Activated CD4-positive, CD25-positive, alpha-beta regulatory T cell treated with anti-CD3 and anti-CD28 coated beads, Interleukin-2, amount 50 U/mL, for 72 hours (primary cell): Measurements from ENCODE around the gene GYS1.
"Not testable (repeated sequence)": the region's sequence is repeated elsewhere in the genome, so short reads cannot be mapped to it uniquely, and the experiment has no call there.

Source experiments
- DNase-seq: peaks from one replicate; pipeline ENCODE4 v3.0.0; 2021

The GYS1 gene

GRCh38 chr19:48993175-48994034 is at the start of gene GYS1, which contains the start of gene RUVBL2:
TSS of gene GYS1 (minus strand) at chr19:48993309. CDS start at chr19:48993112, 197 bp downstream.
TSS of gene RUVBL2 (plus strand) at chr19:48993887. CDS start at chr19:48993912, 25 bp downstream.
- DNase-seq = peak; percentile 99

- not testable (repeated sequence) for DNase-seq
Measured at GRCh38 chr19:49042666-49043065, 49.6 kb upstream of the GYS1 start.

GRCh38 chr19:49042177-49042576 is 49.1 kb upstream of the GYS1 start:
- DNase-seq = no peak

GRCh38 chr19:49039736-49040135 is 46.6 kb upstream of the GYS1 start:
- not testable (repeated sequence) for DNase-seq

- not testable (repeated sequence) for DNase-seq
Measured at GRCh38 chr19:49038557-49039276, 45.6 kb upstream of the GYS1 start.

GRCh38 chr19:49038111-49038510 is 45.0 kb upstream of the GYS1 start:
- DNase-seq = not testable (repeated sequence)

- peak; percentile 69 for DNase-seq
Measured at GRCh38 chr19:49036815-49037214, 43.7 kb upstream of the GYS1 start, which contains the start of gene CGB1. TSS of gene CGB1 (minus strand) at chr19:49036895. CDS start at chr19:49036711, 184 bp downstream.

- peak; percentile 76 for DNase-seq
Measured at GRCh38 chr19:49031642-49032301, 38.7 kb upstream of the GYS1 start, which contains the start of gene CGB2. TSS of gene CGB2 (plus strand) at chr19:49031890. CDS start at chr19:49032096, 206 bp downstream.

GRCh38 chr19:49030323-49030722 is 37.2 kb upstream of the GYS1 start:
- not testable (repeated sequence) for DNase-seq

GRCh38 chr19:49029749-49030148 is 36.6 kb upstream of the GYS1 start:
- DNase-seq = not testable (repeated sequence)

GRCh38 chr19:49028686-49029085 is 35.6 kb upstream of the GYS1 start:
- DNase-seq = not testable (repeated sequence)

GRCh38 chr19:49025599-49025998 is 32.5 kb upstream of the GYS1 start:
- DNase-seq = not testable (repeated sequence)

- DNase-seq = not testable (repeated sequence)
Measured at GRCh38 chr19:49025088-49025487, 32.0 kb upstream of the GYS1 start.

GRCh38 chr19:49024233-49024632 is 31.1 kb upstream of the GYS1 start, which contains the start of gene CGB3:
TSS of gene CGB3 (minus strand) at chr19:49024333. CDS start at chr19:49023971, 362 bp downstream.
- not testable (repeated sequence) for DNase-seq

- no peak for DNase-seq
Measured at GRCh38 chr19:49022116-49022515, 29.0 kb upstream of the GYS1 start.

GRCh38 chr19:49020931-49021895 is 28.1 kb upstream of the GYS1 start:
- DNase-seq = no peak

GRCh38 chr19:49020342-49020741 is 27.2 kb upstream of the GYS1 start:
- DNase-seq = no peak

GRCh38 chr19:49019242-49019932 is 26.3 kb upstream of the GYS1 start:
- peak; percentile 66 for DNase-seq

GRCh38 chr19:49018388-49019241 is 25.5 kb upstream of the GYS1 start:
- DNase-seq = not testable (repeated sequence)
